HG03432 (cell line): ENCODE data around the gene TMEM126B.
"Not testable (repeated sequence)": the region's sequence is repeated elsewhere in the genome, so short reads cannot be mapped to it uniquely, and the experiment has no call there.

Source experiments
- ATAC-seq: cut with Tn5 transposase; IDR thresholded peaks from one replicate; pipeline ENCODE4 v1.9.1; 2021; ENCODE audit warnings: mild to moderate bottlenecking, moderate library complexity; ENCODE audit not compliant: unreplicated experiment

Gene TMEM126B

GRCh38 chr11:85627998-85628770 lies at the start of gene TMEM126B:
Gene TMEM126B, plus strand, starts transcription at chr11:85628593. Its CDS starts 15 bp downstream, at chr11:85628608.
- ATAC-seq, result peak; percentile 99

- no peak for ATAC-seq
Measured at GRCh38 chr11:85582111-85582510, 46.3 kb upstream of the TMEM126B start.

- ATAC-seq, result no peak
Measured at GRCh38 chr11:85589373-85589772, 39.0 kb upstream of the TMEM126B start.

GRCh38 chr11:85590848-85591483 lies 37.4 kb upstream of the TMEM126B start:
- peak; percentile 63 for ATAC-seq

- peak; percentile 75 for ATAC-seq
Measured at GRCh38 chr11:85595285-85595884, 33.0 kb upstream of the TMEM126B start.

- ATAC-seq, result no peak
Measured at GRCh38 chr11:85596886-85597285, 31.5 kb upstream of the TMEM126B start.

DNA sequence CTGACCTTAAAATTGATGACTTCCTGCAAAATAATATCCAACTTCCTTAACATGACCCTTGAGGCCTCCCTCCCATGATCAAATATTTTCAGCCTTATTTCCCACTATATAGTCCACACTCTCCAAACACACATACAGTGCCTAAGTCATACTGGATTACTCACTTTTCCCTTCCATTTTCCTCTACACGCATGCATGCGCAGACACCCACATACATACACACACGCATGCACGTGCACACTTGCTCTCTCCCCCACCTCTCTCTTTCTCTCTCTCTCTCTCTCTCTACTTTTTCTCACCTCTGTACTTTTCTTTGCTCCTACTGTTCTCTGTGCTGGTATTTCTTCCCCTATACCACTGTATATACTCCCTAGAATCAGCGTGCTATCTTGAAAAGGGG lies 29.3 kb upstream of the TMEM126B start:
- ATAC-seq, result no peak

DNA sequence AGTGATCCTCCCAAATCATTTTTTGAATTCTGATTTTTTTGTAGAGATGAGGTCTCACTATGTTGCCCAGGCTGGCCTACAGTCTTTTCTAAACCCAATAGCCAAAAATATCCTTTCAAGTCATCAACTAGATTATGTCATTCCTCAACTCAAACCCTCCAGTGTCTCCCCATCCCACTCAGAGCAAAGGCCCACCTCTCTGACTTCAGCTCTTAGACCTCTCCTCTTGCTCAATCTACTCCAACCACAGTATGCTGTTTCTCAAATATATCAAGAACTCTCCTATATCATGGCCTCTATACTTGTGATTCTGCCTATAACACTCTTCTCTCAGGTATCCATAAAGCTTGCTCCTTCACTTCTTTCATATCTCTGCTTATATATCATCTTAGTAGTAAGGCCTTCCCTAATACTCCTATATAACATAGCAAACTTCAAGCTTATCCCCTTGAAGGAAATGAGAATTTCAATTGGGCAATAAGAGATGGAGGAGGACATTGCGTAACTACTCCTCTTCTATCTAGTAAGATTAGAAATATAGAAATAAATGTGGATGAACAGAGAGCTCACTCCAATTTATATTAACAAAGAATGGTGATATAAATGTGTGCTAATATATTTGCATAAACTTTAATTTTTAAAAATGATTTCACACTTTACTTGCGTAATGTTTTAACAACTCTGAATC lies 25.7 kb upstream of the TMEM126B start:
- ATAC-seq, result no peak

GRCh38 chr11:85603220-85603619 lies 25.2 kb upstream of the TMEM126B start:
- no peak for ATAC-seq

GRCh38 chr11:85606237-85606636 lies 22.2 kb upstream of the TMEM126B start:
- not testable (repeated sequence) for ATAC-seq

GRCh38 chr11:85608621-85609020 lies 19.8 kb upstream of the TMEM126B start:
- ATAC-seq, result not testable (repeated sequence)

DNA sequence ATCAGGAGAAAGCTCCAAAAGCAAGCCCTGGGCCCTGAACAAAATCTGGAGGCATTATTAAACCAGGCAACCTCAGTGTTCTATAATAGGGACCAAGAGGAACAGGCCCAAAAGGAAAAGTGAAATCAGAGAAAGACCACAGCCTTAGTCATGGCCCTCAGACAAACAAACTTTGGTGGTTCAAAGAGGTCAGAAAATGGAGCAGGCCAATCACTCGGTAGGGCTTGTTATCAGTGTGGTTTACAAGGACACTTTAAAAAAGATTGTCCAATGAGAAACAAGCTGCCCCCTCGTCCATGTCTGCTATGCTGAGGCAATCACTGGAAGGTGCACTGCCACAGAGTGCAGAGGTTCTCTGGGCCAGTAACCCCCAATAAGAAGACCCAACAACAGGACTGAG lies 19.1 kb upstream of the TMEM126B start:
- not testable (repeated sequence) for ATAC-seq

- ATAC-seq, result not testable (repeated sequence)
Measured at GRCh38 chr11:85611643-85612042, 16.8 kb upstream of the TMEM126B start.

DNA sequence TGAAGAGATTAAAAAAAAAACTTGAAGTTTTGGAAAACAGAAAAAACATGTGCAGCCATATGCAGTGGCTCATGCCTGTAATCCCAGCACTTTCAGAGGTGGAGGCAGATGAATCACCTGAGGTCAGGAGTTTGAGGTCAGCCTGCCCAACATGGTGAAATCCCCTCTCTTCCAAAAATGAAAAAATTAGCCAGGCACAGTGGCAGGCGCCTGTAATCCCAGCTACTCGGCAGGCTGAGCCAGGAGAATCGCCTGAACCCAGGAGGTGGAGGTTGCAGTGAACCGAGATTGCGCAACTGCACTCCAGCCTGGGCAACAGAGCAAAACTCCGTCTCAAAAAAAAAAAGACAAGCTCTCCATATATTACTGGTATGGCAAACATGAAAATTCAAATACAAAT lies 8.9 kb upstream of the TMEM126B start:
- ATAC-seq, result no peak

- ATAC-seq, result no peak
Measured at GRCh38 chr11:85620256-85620655, 8.1 kb upstream of the TMEM126B start.

GRCh38 chr11:85626496-85626895 lies 1.9 kb upstream of the TMEM126B start:
- no peak for ATAC-seq

- ATAC-seq, result no peak
Measured at GRCh38 chr11:85627332-85627997, 928 bp upstream of the TMEM126B start, which contains the start of gene DLG2. Gene DLG2, minus strand, starts transcription at chr11:85627344.

- ATAC-seq, result peak; percentile 11
Measured at GRCh38 chr11:85628771-85629341, 463 bp downstream of the TMEM126B start.

DNA sequence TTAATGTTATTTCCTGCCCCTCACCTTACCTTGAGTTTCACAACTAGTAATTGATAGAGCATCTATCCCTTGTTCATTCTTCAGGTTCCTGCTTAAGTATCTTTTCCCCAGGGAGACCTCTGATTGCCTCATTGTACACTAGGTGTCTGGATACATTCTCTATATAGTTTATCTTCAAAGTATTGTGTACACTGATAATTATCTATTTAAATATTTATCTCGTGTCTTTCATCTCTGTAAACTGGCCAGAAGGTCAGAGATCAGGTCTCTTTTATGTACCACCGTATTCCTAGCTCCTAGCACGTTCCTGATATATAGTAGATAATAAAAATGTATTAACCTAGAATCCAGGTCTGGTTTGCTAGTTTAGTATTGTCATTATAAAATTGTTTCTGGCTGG lies 6.4 kb downstream of the TMEM126B start:
- no peak for ATAC-seq

DNA sequence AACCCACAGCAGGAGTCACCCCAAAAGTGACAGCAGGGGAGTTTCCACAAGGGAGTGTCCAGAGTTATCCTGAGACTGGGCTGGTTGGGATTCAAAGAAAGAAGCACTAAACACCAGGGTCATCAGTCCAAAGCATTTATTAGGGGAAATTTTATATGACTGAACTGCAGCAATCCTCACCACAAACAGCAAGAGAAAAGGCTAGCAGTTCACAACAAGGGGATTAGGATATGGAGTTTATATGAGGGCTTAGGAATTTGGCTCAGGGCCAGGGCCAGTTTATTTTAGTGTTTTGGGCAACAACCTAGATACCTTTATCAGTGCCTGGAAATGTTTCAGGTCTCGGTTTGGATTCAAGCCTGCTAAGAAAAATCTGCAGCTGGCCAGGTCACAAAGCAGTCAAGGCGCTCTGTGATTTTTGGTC lies 14.8 kb downstream of the TMEM126B start:
- no peak for ATAC-seq
